T-helper 1 cell treated with Interleukin-12 subunit alpha and Interleukin-12 subunit beta and Interleukin-4 antibody, amounts not matched to agents 30 μg/mL and 1 μg/mL, for 36 hours (primary cell): Measurements from ENCODE around the gene MTA3.
"Not testable (repeated sequence)": the region's sequence is repeated elsewhere in the genome, so short reads cannot be mapped to it uniquely, and the experiment has no call there.

Experiments used
- H3K27ac Mint-ChIP-seq: one replicate; pipeline ENCODE4 v1.8.0; 2021; ENCODE audit warnings: mild to moderate bottlenecking, mixed read lengths
- H3K27me3 Mint-ChIP-seq: one replicate; pipeline ENCODE4 v1.8.0; 2021; ENCODE audit warnings: low read depth, mixed read lengths
- H3K36me3 Mint-ChIP-seq: one replicate; pipeline ENCODE4 v1.8.0; 2021; ENCODE audit warnings: low read depth, mixed read lengths
- H3K4me1 Mint-ChIP-seq: one replicate; pipeline ENCODE4 v1.8.0; 2021; ENCODE audit warnings: low read depth, mixed read lengths
- H3K4me3 Mint-ChIP-seq: one replicate; pipeline ENCODE4 v1.8.0; 2021; ENCODE audit warnings: mild to moderate bottlenecking, moderate library complexity, mixed read lengths
- H3K9me3 Mint-ChIP-seq: one replicate; pipeline ENCODE4 v1.8.0; 2021; ENCODE audit warnings: mixed read lengths

The MTA3 gene

GRCh38 chr2:42578621-42579020 lies 10.2 kb downstream of the MTA3 start:
- H3K4me1 Mint-ChIP-seq, result peaks cover 15% of the 10 kb centered on the region
- no peaks in the 10 kb centered on the region for H3K27me3 Mint-ChIP-seq
- no peak overlapping the region for H3K27ac Mint-ChIP-seq
- peaks cover 18% of the 10 kb centered on the region for H3K36me3 Mint-ChIP-seq
- no peak overlapping the region for H3K4me3 Mint-ChIP-seq
- no peaks in the 10 kb centered on the region for H3K9me3 Mint-ChIP-seq

DNA sequence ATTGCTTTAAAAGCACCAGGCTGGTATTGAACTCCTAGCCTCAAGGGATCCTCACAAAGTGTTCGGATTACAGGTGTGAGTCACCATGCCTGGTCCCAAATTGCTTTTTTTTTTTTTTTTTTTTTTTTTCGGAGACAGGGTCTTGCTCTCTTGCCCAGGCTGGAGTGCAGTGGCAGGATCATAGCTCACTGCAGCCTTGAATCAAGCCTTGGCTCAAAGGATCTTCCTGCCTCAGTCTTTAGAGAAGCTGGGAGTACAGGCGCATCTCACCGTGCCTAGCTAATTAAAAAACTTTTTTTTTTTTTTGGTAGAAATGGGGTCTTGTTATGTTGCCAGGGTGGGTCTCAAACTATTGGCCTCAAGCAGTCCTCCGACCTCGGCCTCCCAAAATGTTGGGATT lies 12.8 kb downstream of the MTA3 start:
- no peak overlapping the region for H3K27ac Mint-ChIP-seq
- no peaks in the 10 kb centered on the region for H3K27me3 Mint-ChIP-seq
- H3K36me3 Mint-ChIP-seq, result peaks cover 14% of the 10 kb centered on the region
- H3K9me3 Mint-ChIP-seq, result no peaks in the 10 kb centered on the region
- peaks cover 3% of the 10 kb centered on the region for H3K4me1 Mint-ChIP-seq
- no peak overlapping the region for H3K4me3 Mint-ChIP-seq

GRCh38 chr2:42584628-42585027 lies 16.2 kb downstream of the MTA3 start:
- H3K4me3 Mint-ChIP-seq, H3K27me3 Mint-ChIP-seq, H3K27ac Mint-ChIP-seq, H3K9me3 Mint-ChIP-seq, H3K4me1 Mint-ChIP-seq: not testable (repeated sequence)
- peaks cover 14% of the 10 kb centered on the region for H3K36me3 Mint-ChIP-seq

DNA sequence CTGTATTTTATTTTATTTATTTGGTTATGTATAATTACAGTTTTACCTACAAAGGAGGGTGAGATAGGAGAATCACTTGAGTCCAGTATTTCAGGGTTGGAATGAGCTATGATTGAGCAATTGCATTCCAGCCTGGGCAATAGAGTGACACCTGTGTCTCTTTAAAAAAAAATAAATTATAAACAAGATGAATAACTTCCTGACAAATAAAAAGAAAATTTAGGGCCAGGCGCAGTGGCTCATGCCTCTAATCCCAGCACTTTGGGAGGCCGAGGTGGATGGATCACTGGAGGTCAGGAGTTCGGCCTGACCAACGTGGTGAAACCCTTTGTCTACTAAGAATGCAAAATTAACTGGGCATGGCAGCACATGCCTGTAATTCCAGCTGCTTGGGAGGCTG lies 17.3 kb downstream of the MTA3 start:
- Mint-ChIP-seq H3K4me3 (no peak overlapping the region), H3K4me1 (peaks cover 9% of the 10 kb centered on the region), H3K27me3 (no peaks in the 10 kb centered on the region), H3K9me3 (no peaks in the 10 kb centered on the region), H3K36me3 (peaks cover 13% of the 10 kb centered on the region), H3K27ac (no peak overlapping the region)

DNA sequence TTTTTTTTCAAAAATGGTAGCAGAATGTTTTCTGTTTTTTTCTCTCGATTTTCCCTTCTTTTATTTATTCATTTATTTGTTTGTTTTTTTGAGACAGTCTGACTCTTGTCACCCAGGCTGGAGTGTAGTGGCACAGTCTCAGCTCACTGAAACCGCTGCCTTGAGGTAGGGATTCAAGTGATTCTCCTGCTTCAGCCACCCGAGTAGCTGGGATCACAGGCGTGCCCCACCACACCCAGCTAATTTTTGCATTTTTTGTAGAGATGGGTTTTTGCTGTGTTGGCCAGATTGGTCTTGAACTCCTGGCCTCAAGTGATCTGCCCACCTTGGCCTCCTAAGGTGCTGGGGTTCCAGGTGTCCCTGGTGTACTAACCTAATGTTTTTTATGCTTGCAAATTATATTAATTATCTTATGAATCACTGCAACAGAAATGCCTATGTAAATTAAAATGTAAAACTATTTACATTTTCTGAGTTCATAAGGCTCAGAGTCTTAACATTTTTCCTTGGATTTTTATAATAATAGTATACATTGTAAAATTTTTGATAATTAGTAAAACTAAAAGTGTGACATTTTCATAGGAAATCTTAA lies 19.2 kb downstream of the MTA3 start:
- Mint-ChIP-seq H3K9me3 (no peaks in the 10 kb centered on the region), H3K27ac (no peak overlapping the region), H3K4me1 (peaks cover 9% of the 10 kb centered on the region), H3K27me3 (no peaks in the 10 kb centered on the region), H3K36me3 (peaks cover 11% of the 10 kb centered on the region), H3K4me3 (no peak overlapping the region)

- Mint-ChIP-seq H3K27me3 (no peaks in the 10 kb centered on the region), H3K4me3 (no peak overlapping the region), H3K36me3 (peaks cover 6% of the 10 kb centered on the region), H3K9me3 (no peaks in the 10 kb centered on the region), H3K4me1 (peaks cover 9% of the 10 kb centered on the region), H3K27ac (no peak overlapping the region)
Observed at GRCh38 chr2:42588121-42588520, 19.7 kb downstream of the MTA3 start.

DNA sequence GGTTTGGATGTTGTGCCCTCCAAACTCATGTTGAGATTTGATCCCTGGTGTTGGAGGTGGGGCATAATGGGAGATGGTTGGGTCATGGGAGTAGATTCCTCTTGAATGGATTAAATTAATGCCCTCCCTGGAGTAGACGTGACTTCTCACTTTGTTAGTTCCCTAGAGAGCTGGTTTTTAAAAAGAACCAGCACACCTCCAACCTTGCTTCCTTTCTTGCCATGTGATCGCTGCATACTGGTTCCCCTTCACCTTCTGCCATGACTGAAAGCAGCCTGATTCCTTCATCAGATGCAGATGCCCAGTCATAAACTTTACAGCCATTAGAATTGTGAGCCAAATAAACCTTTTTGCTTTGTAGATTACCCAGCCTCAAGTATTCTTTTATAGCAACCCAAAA lies 21.7 kb downstream of the MTA3 start:
- peaks cover 5% of the 10 kb centered on the region for H3K36me3 Mint-ChIP-seq
- H3K4me3 Mint-ChIP-seq, result no peak overlapping the region
- H3K4me1 Mint-ChIP-seq, result peaks cover 9% of the 10 kb centered on the region
- no peaks in the 10 kb centered on the region for H3K9me3 Mint-ChIP-seq
- no peaks in the 10 kb centered on the region for H3K27me3 Mint-ChIP-seq
- no peak overlapping the region for H3K27ac Mint-ChIP-seq

- peaks cover 2% of the 10 kb centered on the region for H3K36me3 Mint-ChIP-seq
- H3K4me3 Mint-ChIP-seq, result no peak overlapping the region
- H3K27ac Mint-ChIP-seq, result no peak overlapping the region
- no peaks in the 10 kb centered on the region for H3K9me3 Mint-ChIP-seq
- peaks cover 8% of the 10 kb centered on the region for H3K4me1 Mint-ChIP-seq
- H3K27me3 Mint-ChIP-seq, result no peaks in the 10 kb centered on the region
Observed at GRCh38 chr2:42593282-42593681, 24.9 kb downstream of the MTA3 start.

DNA sequence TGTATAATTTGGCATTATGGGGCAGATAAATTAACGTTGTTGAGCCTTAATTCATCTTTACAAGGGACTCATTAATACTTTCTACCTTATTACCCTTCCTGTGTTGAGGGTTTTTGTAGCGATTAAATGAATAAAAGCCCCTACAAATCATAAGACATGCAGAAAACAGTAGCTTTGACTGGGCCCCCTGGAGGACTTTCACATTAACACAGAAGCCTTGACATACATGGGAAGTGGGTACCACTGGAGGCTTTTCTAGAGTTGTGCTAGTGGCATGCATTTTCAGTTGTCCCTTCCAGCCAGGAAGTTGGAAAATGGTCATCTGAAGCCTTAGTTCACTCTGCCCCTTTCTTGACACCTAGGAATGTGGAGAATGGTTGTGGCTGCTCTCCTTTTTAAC lies 30.2 kb downstream of the MTA3 start:
- H3K9me3 Mint-ChIP-seq, result no peaks in the 10 kb centered on the region

DNA sequence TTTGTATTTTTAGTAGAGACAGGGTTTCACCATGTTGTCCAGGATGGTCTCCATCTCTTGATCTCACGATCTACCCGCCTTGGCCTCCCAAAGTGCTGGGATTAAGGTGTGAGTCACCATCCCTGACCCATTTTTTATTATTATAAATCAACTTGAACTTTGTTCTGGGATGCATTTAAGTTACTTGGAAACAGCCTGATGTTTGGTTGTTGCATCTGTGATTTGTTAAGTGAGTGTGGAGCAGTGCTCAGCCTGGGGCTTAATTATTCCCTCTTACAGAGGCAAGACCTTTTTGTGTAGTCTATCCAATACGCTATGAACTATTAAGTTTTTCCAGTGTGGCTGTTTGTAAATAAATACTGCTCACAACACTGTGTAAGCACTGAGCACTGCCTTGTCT lies 32.6 kb downstream of the MTA3 start:
- H3K4me1 Mint-ChIP-seq, result no peaks in the 10 kb centered on the region
- H3K9me3 Mint-ChIP-seq, result no peaks in the 10 kb centered on the region
- H3K27me3 Mint-ChIP-seq, result no peaks in the 10 kb centered on the region
- H3K27ac Mint-ChIP-seq, result no peak overlapping the region
- H3K36me3 Mint-ChIP-seq, result no peaks in the 10 kb centered on the region
- H3K4me3 Mint-ChIP-seq, result no peak overlapping the region

More for the DNA sequence above, 30.2 kb downstream of the MTA3 start:
- Mint-ChIP-seq H3K4me1 (no peaks in the 10 kb centered on the region), H3K27ac (no peak overlapping the region), H3K4me3 (no peak overlapping the region), H3K36me3 (no peaks in the 10 kb centered on the region), H3K27me3 (no peaks in the 10 kb centered on the region)

DNA sequence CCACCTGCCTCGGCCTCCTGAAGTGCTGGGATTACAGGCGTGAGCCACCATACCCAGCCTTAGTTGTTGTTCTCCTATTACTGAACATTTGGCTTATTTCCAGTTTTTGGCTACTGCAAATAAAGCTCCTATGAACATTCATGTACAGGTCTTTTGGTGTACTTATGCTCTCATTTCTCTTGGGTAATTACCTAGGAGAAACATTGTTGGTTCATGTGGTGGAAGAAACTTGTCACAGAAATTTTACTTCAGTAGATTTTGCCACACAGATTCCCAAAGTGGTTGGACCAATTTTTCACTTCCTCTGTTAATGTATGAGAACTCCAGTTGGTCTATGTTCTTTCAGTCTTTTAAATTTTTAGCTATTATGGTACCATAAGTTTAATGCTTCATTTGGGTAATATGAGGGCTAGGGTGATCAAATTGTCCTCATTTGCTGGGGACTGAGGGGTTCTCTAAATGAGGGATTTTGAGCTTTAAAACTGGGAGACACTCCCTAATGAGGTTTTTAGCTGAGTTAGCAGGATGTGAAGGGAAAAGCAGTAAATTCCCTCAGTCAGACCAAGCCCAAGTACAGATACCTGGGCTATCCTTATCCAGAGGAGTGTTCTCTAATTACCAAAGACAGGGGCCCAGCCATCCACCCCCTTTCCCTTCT lies 33.9 kb downstream of the MTA3 start:
- Mint-ChIP-seq H3K27ac (no peak overlapping the region), H3K27me3 (no peaks in the 10 kb centered on the region), H3K4me3 (no peak overlapping the region), H3K4me1 (no peaks in the 10 kb centered on the region), H3K36me3 (no peaks in the 10 kb centered on the region), H3K9me3 (no peaks in the 10 kb centered on the region)

DNA sequence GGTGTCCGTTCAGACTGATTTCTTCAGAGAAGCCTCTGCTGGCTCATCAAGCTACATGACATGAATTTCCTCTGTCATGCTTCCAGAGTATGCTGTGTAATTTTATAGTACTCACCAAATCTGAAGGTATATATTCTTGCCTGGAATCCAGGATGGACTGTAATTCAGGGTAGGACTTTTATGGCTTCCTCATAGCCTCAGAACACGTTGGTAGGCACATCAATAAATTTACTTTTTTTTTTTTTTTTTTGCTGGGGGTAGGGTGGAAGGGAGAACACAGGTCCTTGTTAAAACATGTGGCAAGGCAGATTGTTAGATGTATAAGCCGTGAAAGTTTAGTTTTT lies 34.4 kb downstream of the MTA3 start:
- H3K27ac Mint-ChIP-seq, result no peak overlapping the region
- H3K4me1 Mint-ChIP-seq, result no peaks in the 10 kb centered on the region
- no peak overlapping the region for H3K4me3 Mint-ChIP-seq
- H3K36me3 Mint-ChIP-seq, result no peaks in the 10 kb centered on the region
- H3K27me3 Mint-ChIP-seq, result no peaks in the 10 kb centered on the region
- H3K9me3 Mint-ChIP-seq, result no peaks in the 10 kb centered on the region

DNA sequence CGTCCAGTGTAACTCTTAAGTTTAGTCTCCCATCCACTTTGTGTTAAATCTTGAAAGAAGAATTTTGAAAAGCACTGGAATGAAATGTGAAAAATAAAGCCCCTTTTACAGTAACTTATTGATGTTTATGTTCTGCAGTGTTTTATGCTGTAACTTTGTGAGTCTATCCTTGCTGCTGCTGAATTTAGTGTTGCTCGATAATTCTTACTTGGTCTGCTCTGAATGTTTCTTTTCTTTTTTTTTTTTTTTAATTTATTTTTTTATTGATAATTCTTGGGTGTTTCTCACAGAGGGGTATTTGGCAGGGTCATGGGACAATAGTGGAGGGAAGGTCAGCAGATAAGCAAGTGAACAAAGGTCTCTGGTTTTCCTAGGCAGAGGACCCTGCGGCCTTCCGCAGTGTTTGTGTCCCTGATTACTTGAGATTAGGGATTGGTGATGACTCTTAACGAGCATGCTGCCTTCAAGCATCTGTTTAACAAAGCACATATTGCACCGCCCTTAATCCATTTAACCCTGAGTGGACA lies 36.0 kb downstream of the MTA3 start:
- not testable (repeated sequence) for H3K4me1 Mint-ChIP-seq, H3K27ac Mint-ChIP-seq, H3K9me3 Mint-ChIP-seq, H3K27me3 Mint-ChIP-seq, H3K4me3 Mint-ChIP-seq, H3K36me3 Mint-ChIP-seq

DNA sequence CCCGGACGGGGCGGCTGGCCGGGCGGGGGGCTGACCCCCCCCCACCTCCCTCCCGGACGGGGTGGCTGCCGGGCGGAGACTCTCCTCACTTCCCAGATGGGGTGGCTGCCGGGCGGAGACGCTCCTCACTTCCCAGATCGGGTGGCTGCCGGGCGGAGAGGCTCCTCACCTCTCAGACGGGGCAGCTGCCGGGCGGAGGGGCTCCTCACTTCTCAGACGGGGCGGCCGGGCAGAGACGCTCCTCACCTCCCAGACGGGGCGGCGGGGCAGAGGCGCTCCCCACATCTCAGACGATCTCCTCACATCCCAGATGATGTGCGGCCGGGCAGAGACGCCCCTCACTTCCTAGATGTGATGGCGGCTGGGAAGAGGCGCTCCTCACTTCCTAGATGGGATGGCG lies 37.7 kb downstream of the MTA3 start:
- not testable (repeated sequence) for H3K36me3 Mint-ChIP-seq, H3K4me1 Mint-ChIP-seq, H3K9me3 Mint-ChIP-seq, H3K4me3 Mint-ChIP-seq, H3K27ac Mint-ChIP-seq, H3K27me3 Mint-ChIP-seq

GRCh38 chr2:42607101-42607637 lies 38.7 kb downstream of the MTA3 start:
- H3K36me3 Mint-ChIP-seq, result peaks cover 9% of the 10 kb centered on the region
- no peaks in the 10 kb centered on the region for H3K4me1 Mint-ChIP-seq
- H3K9me3 Mint-ChIP-seq, result no peaks in the 10 kb centered on the region
- no peak overlapping the region for H3K4me3 Mint-ChIP-seq
- no peaks in the 10 kb centered on the region for H3K27me3 Mint-ChIP-seq
- H3K27ac Mint-ChIP-seq, result no peak overlapping the region
